Measurements from ENCODE around the gene HECW1.

HECW1 gene

GRCh38 chr7:43142703-43143102 lies 30.3 kb downstream of the HECW1 start:
- no peak for DNase-seq (ENCODE audit: low read depth in 2 of 2, low spot score in 1 of 2)

DNA sequence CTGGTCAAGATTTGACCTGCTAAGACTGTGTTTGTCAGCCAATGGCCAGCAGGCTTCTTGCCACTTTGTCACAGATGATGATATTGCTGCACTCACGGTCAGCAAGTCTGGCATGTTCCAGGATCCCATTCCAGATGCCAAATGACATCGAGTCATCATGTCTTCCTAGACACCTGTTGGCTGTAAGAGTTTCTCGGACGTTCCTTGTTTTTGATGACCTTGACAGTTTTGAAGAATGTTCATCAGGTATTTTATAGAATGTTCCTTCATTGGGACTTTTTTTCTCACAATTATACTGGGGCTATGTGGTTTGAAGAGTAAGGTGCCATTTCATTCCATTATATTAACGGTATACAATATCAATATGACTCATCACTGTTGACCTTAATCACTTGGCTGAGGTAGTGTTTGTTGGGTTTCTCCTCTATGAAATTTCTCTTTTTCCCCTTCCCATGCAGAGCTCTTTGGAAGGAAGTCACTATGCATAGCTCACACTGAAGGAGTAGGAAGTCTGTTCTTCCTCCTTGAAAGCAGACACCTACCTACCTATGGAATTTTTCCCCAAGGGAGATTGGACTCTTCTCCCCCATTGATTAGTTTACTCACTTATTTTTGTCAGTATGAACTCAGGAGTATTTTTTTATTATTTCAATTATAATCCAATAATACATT lies 31.6 kb downstream of the HECW1 start:
- no peak for DNase-seq (ENCODE audit: low read depth in 2 of 2, low spot score in 1 of 2)

- no peak for DNase-seq (ENCODE audit: low read depth in 2 of 2, low spot score in 1 of 2)
Observed at GRCh38 chr7:43148161-43148731, 35.8 kb downstream of the HECW1 start.

- no peak for DNase-seq (ENCODE audit: low read depth in 2 of 2, low spot score in 1 of 2)
Observed at GRCh38 chr7:43151076-43151475, 38.6 kb downstream of the HECW1 start.

- DNase-seq (ENCODE audit: low read depth in 2 of 2, low spot score in 1 of 2): no peak
Observed at GRCh38 chr7:43152696-43153095, 40.2 kb downstream of the HECW1 start.

- DNase-seq (ENCODE audit: low read depth in 2 of 2, low spot score in 1 of 2): no peak
Observed at GRCh38 chr7:43155636-43156035, 43.2 kb downstream of the HECW1 start.

- DNase-seq (ENCODE audit: low read depth in 2 of 2, low spot score in 1 of 2): no peak
Observed at GRCh38 chr7:43163885-43164284, 51.4 kb downstream of the HECW1 start.

DNA sequence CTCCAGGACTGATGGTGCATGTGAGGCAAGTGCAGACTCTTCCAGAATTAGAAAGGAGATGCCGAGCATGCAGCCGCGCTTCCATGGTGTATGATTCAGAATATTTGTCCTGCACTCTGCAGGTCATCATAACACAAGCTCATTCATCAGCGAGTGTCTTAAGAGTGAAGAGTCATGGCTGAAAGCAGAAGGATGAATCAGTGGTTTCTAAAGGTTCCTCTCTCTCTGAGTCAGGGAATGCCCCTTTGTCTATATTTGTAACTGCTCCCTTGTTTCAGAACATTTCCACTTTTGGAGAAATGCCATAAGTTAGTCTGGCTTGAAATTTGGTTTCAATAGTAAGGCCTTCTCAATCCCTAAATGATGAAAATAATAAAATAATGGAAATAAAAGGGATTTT lies 52.3 kb downstream of the HECW1 start:
- DNase-seq (ENCODE audit: low read depth in 2 of 2, low spot score in 1 of 2): no peak

- DNase-seq (ENCODE audit: low read depth in 2 of 2, low spot score in 1 of 2): no peak
Observed at GRCh38 chr7:43166686-43167085, 54.2 kb downstream of the HECW1 start.

DNA sequence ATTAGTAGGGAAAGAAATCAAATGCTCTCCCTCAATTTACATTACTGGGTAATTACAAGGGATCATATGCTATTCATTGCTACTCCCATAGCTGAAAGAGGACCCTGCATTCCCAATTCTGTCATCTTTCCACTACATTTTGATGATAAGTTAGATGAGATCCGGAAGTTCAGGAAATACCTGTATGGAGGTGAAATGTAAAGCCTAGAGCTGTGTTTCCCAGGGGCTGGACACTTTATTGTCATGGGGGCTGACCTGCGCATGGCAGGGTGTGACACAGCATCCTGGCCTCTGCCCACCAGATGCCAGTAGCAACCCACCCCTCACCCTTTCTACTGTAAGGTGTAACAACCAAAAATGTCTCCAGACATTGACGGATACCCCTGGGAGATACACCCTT lies 56.6 kb downstream of the HECW1 start:
- DNase-seq (ENCODE audit: low read depth in 2 of 2, low spot score in 1 of 2): no peak

DNA sequence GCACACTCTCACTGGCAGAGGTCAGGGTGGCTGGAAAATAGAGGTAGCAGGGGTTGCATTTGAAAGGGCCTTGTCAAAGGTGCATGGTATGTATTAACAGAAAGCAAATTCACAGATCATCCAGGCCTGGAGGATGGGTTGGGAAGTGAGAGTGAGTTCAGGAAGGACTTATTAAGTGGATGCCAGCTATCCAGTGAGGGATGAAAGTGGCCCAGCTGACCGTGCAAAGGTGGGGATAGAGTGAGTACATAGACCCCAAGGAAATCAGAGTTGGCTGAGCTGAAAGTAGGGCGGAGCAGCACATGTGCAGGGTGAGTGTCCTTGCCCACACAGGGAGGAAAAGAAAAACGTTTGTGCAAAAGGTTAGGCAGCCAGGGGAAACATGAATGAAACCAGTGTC lies 58.1 kb downstream of the HECW1 start:
- no peak for DNase-seq (ENCODE audit: low read depth in 2 of 2, low spot score in 1 of 2)

- DNase-seq (ENCODE audit: low read depth in 2 of 2, low spot score in 1 of 2): no peak
Observed at GRCh38 chr7:43175570-43176200, 63.2 kb downstream of the HECW1 start.

- DNase-seq (ENCODE audit: low read depth in 2 of 2, low spot score in 1 of 2): no peak
Observed at GRCh38 chr7:43179393-43179792, 66.9 kb downstream of the HECW1 start.

DNA sequence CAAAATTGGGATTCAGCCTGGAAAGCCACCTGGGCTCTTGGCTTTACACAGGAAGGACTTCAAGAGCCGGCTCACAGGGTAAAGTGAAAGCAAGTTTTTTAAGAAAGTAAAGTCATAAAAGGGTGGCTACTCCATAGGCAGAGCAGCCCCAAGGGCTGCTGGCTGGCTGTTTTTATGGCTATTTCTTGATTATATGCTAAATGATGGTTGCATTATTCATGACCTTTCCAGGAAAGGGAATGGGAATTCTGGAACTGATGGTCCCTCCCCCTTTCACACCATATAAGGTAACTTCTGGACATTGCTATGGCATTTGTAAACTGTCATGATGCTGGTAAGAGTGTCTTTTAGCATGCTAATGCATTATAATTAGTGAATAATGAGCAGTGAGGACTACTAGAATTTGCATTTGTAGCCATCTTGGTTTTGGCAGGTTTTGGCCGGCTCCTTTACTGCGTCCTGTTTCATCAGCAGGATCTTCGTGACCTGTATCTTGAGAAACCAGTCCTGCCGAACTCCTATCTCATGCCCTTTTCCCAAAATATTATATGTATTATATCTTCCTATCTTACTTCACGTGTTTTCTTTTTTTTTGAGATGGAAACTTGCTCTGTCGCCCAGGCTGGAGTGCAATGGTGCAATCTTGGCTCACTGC lies 80.5 kb downstream of the HECW1 start:
- DNase-seq (ENCODE audit: low read depth in 2 of 2, low spot score in 1 of 2): no peak

GRCh38 chr7:43193893-43194292 lies 81.4 kb downstream of the HECW1 start:
- no peak for DNase-seq (ENCODE audit: low read depth in 2 of 2, low spot score in 1 of 2)

DNA sequence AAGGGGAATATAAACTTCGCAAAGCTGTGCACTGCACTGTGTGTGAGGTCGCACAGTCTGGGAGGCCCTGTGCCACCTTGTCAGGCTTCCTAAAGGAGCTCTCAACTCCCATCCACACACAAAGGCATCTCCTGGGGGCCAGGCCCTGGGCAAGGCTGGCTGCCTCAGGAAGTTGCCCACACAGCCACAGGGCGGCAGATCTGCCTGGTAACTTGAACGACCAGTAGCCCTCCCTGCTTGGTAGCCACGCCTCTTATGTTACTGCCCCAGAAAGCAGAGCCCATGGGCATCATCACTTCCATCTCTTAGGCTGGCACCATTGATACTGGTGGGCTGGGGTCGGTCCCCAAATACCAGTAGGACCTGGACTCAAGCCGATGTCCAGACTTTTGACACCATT lies 82.8 kb downstream of the HECW1 start:
- no peak for DNase-seq (ENCODE audit: low read depth in 2 of 2, low spot score in 1 of 2)

DNA sequence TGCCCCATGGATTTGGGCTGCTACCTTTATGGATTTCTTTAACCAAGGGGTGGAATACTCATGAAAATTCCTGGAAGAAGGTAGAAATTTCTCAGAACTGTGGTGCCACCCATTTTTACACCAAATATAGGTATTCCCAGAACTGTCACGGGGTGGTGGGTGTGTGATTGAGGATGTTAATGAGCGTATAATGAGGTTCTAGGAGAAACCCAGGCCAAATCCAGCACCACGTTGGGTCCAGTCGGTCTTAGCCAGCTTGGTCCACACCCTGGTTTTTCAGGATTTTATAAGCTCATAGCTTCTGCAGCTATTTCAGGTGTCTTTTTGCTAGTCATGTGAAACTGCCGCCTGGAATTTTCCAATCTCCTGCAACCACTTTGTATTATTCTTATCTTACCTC lies 83.3 kb downstream of the HECW1 start:
- DNase-seq (ENCODE audit: low read depth in 2 of 2, low spot score in 1 of 2): no peak

DNA sequence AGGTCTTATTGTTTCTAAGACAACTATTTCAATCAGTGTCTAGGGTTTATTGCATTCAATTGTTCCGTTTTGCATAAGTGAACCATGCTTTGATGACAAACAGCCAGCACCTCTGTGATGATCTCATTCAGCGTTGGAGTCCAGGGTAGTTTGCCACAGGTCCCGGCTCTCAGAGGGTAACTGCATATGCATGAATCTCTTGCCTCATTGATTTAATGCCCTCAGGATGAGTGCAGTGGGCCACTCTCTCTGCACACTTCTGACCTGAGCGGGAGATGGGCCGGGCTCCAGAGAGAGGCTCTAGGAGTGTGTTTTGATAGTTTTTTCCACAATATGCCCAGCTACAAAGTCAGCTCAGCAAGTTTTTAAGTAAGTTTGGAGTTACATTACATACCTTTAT lies 83.9 kb downstream of the HECW1 start:
- DNase-seq (ENCODE audit: low read depth in 2 of 2, low spot score in 1 of 2): no peak

DNA sequence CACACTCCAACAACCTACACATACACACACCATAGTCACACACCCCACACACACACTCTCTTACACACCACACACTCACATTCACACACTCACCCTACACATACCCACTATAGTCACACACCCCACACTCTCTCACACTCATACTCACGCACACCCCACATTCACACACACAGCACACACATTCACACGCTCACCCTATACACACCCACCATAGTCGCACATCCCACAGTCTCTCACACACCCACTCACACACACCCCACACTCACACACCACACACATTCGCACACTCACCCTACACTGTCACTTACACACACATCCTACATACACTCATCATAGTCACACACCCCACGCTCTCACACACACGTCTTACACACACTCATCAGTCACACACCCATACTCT lies 85.6 kb downstream of the HECW1 start:
- DNase-seq (ENCODE audit: low read depth in 2 of 2, low spot score in 1 of 2): no peak

DNA sequence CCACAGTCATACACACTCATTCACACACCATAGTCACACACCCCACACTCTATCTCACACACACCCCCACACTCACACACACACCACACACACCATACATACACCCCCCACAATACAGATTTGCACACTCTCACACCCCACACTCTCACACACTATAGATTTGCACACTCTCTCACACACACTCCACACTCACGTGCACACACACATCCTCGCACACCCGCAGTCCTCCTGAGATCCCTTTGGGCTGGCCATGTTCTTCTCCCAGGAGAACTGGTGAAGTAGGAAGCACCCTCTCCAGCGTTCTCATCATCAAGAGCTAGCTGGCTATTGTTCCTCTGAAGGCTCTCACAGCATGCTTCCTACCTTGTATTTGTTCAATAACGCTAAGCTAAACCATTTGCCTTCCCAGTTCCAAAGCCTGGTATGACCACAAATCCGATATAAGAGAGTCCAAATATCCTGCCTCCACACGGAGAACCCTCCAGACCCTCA lies 86.2 kb downstream of the HECW1 start:
- no peak for DNase-seq (ENCODE audit: low read depth in 2 of 2, low spot score in 1 of 2)

GRCh38 chr7:43199371-43200160 lies 87.1 kb downstream of the HECW1 start:
- no peak for DNase-seq (ENCODE audit: low read depth in 2 of 2, low spot score in 1 of 2)

Data from stimulated activated CD8-positive, alpha-beta memory T cell treated with anti-CD3 and anti-CD28 coated beads, Interleukin-4, amount 100 ng/mL, for 4 hours (primary cell).